Middle frontal gyrus (tissue), 1 donor: ENCODE measurements around the gene ATG14.
"Not testable (repeated sequence)": the region's sequence is repeated elsewhere in the genome, so short reads cannot be mapped to it uniquely, and the experiment has no call there.

Experiments used
- DNase-seq: peaks from one replicate; pipeline ENCODE4 v3.0.0-alpha.2; 2015; ENCODE audit warnings: low spot score; ENCODE audit errors: extremely low spot score

The ATG14 gene

GRCh38 chr14:55433880-55434804, 22.5 kb upstream of the ATG14 start:
- no peak for DNase-seq

- DNase-seq, result no peak
Observed at GRCh38 chr14:55432628-55433027, 21.0 kb upstream of the ATG14 start.

- no peak for DNase-seq
Observed at GRCh38 chr14:55430024-55430690, 18.5 kb upstream of the ATG14 start.

GRCh38 chr14:55427439-55427838, 15.8 kb upstream of the ATG14 start:
- DNase-seq, result no peak

- DNase-seq, result no peak
Observed at GRCh38 chr14:55426891-55427290, 15.3 kb upstream of the ATG14 start.

GRCh38 chr14:55425091-55425490, 13.5 kb upstream of the ATG14 start:
- no peak for DNase-seq

GRCh38 chr14:55423969-55424368, 12.3 kb upstream of the ATG14 start:
- no peak for DNase-seq

- DNase-seq, result not testable (repeated sequence)
Observed at GRCh38 chr14:55422338-55422737, 10.7 kb upstream of the ATG14 start.

GRCh38 chr14:55419663-55420062, 8.0 kb upstream of the ATG14 start:
- DNase-seq, result no peak

GRCh38 chr14:55418411-55418810, 6.8 kb upstream of the ATG14 start:
- no peak for DNase-seq

- no peak for DNase-seq
Observed at GRCh38 chr14:55417955-55418354, 6.3 kb upstream of the ATG14 start.

GRCh38 chr14:55416866-55417265, 5.2 kb upstream of the ATG14 start:
- no peak for DNase-seq

GRCh38 chr14:55414551-55414950, 2.9 kb upstream of the ATG14 start:
- DNase-seq, result no peak

GRCh38 chr14:55412676-55413075, 1.0 kb upstream of the ATG14 start:
- DNase-seq, result no peak

- DNase-seq, result no peak
Observed at GRCh38 chr14:55410876-55411275, 754 bp downstream of the ATG14 start.

- DNase-seq, result no peak
Observed at GRCh38 chr14:55404173-55404854, 7.3 kb downstream of the ATG14 start.

GRCh38 chr14:55401751-55402150, 9.9 kb downstream of the ATG14 start:
- DNase-seq, result no peak

GRCh38 chr14:55399852-55400251, 11.8 kb downstream of the ATG14 start:
- DNase-seq, result no peak

- no peak for DNase-seq
Observed at GRCh38 chr14:55399183-55399582, 12.4 kb downstream of the ATG14 start.

- no peak for DNase-seq
Observed at GRCh38 chr14:55398679-55399078, 13.0 kb downstream of the ATG14 start.

- DNase-seq, result no peak
Observed at GRCh38 chr14:55389330-55389729, 22.3 kb downstream of the ATG14 start.

- DNase-seq, result no peak
Observed at GRCh38 chr14:55388160-55388559, 23.5 kb downstream of the ATG14 start.
